ENCODE data around the gene DCC. TPM values are rescaled to one million over a fixed set of nuclear protein-coding genes. Genes with fewer than 3 reads are reported as not detected.

Gene DCC
- total RNA-seq, 1 donor from 2014 or later, result 1.0 TPM

GRCh38 chr18:53360501-53361443 is 1020.8 kb downstream of the DCC start:
- no peak for DNase-seq (ENCODE audit: low spot score in 2 of 2, unreplicated experiment in 2 of 2)
- no peak overlapping the region for H3K4me3 Mint-ChIP-seq
- no peaks in the 10 kb centered on the region for H3K27me3 Mint-ChIP-seq (ENCODE audit: low read depth)
- peaks cover 11% of the 10 kb centered on the region for H3K4me1 Mint-ChIP-seq
- no peaks in the 10 kb centered on the region for H3K36me3 Mint-ChIP-seq
- no peaks in the 10 kb centered on the region for H3K9me3 Mint-ChIP-seq
- TF ChIP-seq CTCF (IDR thresholded peaks at IDR 0.05; ENCODE audit: unreplicated experiment), result no peak
- H3K27ac Mint-ChIP-seq, result no peak overlapping the region

GRCh38 chr18:53375621-53376020 is 1035.6 kb downstream of the DCC start:
- no peak for DNase-seq (ENCODE audit: low spot score in 2 of 2, unreplicated experiment in 2 of 2)
- H3K9me3 Mint-ChIP-seq, result peaks cover 4% of the 10 kb centered on the region
- peaks cover 11% of the 10 kb centered on the region for H3K4me1 Mint-ChIP-seq
- no peaks in the 10 kb centered on the region for H3K36me3 Mint-ChIP-seq
- no peaks in the 10 kb centered on the region for H3K27me3 Mint-ChIP-seq (ENCODE audit: low read depth)
- H3K4me3 Mint-ChIP-seq, result no peak overlapping the region
- H3K27ac Mint-ChIP-seq, result no peak overlapping the region
- no peak for TF ChIP-seq CTCF (IDR thresholded peaks at IDR 0.05; ENCODE audit: unreplicated experiment)

GRCh38 chr18:53380063-53380639 is 1040.2 kb downstream of the DCC start:
- DNase-seq (ENCODE audit: low spot score in 2 of 2, unreplicated experiment in 2 of 2), result no peak
- peak; percentile 43 for TF ChIP-seq CTCF (IDR thresholded peaks at IDR 0.05; ENCODE audit: unreplicated experiment)
- H3K27ac Mint-ChIP-seq, result no peak overlapping the region
- H3K9me3 Mint-ChIP-seq, result no peaks in the 10 kb centered on the region
- peaks cover 13% of the 10 kb centered on the region for H3K4me1 Mint-ChIP-seq
- H3K36me3 Mint-ChIP-seq, result no peaks in the 10 kb centered on the region
- H3K4me3 Mint-ChIP-seq, result no peak overlapping the region
- peaks cover 1% of the 10 kb centered on the region for H3K27me3 Mint-ChIP-seq (ENCODE audit: low read depth)

GRCh38 chr18:53382870-53383269 is 1042.9 kb downstream of the DCC start:
- H3K36me3 Mint-ChIP-seq, result no peaks in the 10 kb centered on the region
- H3K27me3 Mint-ChIP-seq (ENCODE audit: low read depth), result peaks cover 1% of the 10 kb centered on the region
- peaks cover 5% of the 10 kb centered on the region for H3K4me1 Mint-ChIP-seq
- no peak for DNase-seq (ENCODE audit: low spot score in 2 of 2, unreplicated experiment in 2 of 2)
- H3K4me3 Mint-ChIP-seq, result no peak overlapping the region
- H3K9me3 Mint-ChIP-seq, result no peaks in the 10 kb centered on the region
- no peak overlapping the region for H3K27ac Mint-ChIP-seq
- TF ChIP-seq CTCF (IDR thresholded peaks at IDR 0.05; ENCODE audit: unreplicated experiment), result no peak

GRCh38 chr18:53385889-53386288 is 1045.9 kb downstream of the DCC start:
- H3K9me3 Mint-ChIP-seq, result no peaks in the 10 kb centered on the region
- DNase-seq (ENCODE audit: low spot score in 2 of 2, unreplicated experiment in 2 of 2), result no peak
- no peaks in the 10 kb centered on the region for H3K36me3 Mint-ChIP-seq
- no peak overlapping the region for H3K4me3 Mint-ChIP-seq
- H3K27ac Mint-ChIP-seq, result no peak overlapping the region
- H3K4me1 Mint-ChIP-seq, result peaks cover 5% of the 10 kb centered on the region
- no peak for TF ChIP-seq CTCF (IDR thresholded peaks at IDR 0.05; ENCODE audit: unreplicated experiment)
- peaks cover 6% of the 10 kb centered on the region for H3K27me3 Mint-ChIP-seq (ENCODE audit: low read depth)
